ENCODE data around the gene KIRREL1.

The KIRREL1 gene

DNA sequence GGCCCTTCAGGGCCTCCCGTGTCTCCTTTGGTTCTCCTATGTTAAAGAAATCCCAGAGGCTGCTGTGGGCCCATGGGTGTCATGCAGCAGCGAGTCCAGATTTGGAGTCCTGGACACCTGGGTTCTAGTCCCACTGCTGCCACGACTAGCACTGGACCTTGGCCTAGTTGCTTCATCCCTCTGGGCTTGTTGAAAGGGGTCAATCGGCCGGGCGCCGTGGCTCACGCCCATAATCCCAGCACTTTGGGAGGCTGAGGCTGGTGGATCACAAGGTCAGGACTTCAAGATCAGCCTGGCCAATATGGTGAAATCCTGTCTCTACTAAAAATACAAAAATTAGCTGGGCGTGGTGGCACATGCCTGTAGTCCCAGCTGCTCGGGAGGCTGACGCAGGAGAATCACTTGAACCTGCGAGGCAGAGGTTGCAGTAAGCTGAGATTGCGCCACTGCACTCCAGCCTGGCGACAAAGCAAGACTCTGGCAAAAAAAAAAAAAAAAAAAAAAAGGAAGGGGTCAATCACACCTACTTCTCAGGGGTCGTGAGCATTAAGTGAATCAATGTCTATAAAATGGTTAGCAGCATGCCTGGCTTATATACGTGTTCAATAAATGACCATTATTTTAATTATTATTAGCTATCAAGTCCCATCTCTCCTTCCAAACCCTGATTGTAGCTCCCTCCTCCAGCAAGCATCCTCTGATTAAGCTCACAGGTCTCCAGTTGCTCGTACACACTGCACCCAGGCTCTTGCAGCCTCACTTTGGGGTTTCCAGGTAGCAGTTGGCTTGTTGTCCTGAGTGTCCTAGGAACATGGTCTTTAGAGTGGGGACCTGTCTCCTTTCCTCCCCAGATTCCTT is 43.8 kb downstream of the KIRREL1 start:
- no peak for DNase-seq

DNA sequence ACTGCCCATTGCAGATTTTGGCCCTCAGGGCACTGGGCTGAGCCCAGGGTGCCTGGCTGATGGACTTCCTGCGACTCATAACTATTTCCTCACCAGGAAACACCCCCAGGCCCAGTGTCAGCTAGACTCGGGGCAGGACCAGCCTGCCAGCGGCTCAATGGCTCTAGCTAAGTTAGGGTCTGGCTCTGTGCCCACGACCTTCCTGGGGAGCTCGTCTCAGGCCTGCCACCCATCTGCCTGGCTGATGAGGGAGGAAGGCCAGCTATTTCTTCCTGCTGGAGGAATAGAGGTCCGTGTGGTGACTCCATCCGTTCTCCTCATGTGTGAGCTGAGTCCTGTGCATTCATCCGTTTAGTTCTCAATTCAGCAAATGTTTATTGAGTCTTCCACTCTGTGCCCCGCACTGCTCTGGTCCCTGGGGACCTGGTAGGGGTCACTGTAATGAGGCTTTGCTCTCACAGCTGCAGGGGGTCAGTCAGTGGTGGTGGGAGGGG is 44.5 kb downstream of the KIRREL1 start:
- peak; percentile 19 for DNase-seq

DNA sequence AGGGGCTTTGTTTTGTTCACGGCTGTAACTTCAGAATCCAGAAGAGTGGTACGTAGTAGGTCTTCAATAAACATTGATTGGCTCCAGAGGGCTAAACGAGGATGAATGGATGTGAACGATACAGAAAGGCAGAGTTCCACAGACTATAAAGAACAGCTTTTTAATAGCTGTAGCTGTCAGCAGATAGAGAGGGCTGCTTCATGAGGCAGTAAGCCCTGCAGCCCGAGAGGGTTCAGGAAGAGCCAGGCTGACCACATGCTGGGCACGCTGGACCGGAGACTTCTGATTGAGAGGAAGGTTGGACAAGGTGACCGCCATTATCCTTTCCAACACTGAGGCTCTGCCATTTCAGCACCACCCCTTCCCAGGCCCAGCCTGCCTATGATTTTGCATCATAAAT is 45.3 kb downstream of the KIRREL1 start:
- no peak for DNase-seq

DNA sequence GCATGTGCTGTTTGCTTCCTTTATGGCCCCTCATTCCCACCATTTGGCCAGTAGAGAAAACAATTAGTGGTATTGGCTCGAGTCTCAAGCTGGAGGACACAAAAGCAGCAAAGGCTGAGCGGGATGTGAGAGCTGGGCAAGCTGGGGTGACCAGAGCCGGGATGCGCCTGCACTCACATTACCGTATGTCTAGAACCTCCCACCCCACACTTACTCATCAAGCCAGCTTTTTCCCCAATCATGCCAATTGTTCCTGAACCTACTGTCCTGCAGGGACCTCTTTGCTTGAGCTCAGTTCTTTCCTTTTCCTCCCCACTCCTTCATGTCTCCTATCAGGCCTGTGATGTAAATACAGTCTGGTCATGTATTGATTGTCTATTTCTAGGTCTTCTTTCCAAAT is 45.9 kb downstream of the KIRREL1 start:
- DNase-seq, result no peak

DNA sequence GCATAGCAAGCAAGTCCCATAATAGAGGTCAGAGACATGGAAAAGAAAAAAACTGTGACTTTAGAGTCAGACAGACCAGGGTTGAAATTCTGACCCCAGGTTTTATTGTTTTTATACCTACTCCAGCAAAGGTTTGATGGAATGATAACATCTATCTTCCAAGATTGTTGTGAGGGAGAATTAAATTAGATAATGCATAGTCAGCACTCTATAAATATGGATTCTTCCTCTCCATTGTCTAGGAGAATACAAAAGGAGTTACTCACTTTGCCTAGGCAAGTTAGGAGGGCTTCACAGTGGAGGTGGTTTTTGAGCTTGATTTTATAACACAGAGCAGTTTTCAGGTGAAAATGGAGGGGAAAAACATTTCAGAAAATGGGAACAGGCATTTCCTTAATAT is 46.9 kb downstream of the KIRREL1 start:
- no peak for DNase-seq

DNA sequence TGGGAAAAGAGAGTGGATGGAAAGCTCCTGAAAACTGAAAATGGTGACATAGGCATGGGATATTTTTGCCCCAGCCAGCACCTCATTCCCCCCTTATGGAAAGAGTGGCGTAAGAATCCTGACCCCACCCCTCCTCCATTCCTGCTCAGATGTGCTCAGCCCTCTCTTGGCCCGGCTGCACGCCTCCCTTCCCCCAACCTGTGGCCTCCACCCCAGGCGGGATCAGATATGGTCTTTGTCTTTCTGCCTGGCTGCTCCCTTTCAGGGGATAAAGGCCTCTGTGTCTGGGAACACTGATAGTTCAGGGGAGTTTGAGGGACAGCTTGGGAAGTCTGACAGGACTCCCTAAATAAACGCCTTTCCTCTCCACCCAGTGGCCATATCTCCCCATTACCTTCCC is 49.8 kb downstream of the KIRREL1 start:
- DNase-seq, result no peak

DNA sequence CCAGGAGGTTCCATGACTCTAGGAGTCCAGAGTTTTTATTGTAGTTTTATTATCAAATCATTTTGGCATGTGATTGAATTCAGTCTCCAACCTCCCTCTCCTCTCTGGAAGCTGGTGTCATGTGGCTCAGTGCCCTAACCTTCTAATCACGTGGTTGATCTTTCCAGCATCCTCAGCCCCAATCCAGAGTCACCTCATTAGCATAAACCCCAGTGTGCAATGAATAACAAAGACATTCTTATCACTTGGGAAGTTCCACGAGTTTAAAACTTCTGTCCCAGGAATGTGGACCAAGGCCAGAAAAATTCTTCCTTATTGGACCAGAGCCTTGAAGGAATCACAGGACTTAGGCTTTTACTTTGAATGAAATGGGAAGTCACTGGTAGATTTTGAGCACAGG is 52.2 kb downstream of the KIRREL1 start:
- no peak for DNase-seq

DNA sequence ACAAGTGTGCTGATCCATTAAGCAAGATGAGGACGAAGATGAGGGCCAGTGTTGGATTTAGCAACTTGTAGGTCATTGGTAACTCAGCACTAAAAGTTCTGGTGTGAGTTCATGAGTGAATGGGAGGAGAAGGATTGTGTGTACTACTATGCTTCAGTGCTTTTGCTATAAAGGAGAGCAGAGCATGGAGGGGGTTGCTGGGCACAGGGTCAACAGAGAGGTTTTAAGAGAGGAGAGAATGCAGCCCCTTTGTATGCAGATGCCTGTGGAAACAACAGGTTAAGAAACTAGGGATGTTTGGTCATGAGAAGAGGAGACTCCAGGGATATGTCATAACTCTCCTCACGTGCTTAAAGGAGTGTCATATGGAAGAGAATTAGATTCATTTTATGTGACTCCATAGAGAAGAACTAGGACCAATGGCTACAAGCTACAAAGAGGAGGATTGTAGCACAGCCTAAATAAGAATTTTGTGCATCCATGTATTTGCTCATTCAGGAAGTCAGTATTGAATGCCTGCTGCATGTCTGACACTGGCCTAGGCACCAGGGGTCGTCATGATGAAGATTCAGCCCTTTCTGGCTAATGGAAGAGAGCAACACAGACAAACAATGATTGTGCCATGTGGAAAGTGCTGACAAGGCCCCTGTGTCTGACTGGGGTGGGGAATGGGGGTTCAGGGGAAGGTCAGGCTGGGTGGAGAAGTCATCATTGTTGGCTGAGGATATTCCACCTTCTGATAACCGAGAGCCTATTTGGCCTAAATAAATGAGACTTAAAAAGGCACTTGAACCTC is 53.5 kb downstream of the KIRREL1 start:
- no peak for DNase-seq

DNA sequence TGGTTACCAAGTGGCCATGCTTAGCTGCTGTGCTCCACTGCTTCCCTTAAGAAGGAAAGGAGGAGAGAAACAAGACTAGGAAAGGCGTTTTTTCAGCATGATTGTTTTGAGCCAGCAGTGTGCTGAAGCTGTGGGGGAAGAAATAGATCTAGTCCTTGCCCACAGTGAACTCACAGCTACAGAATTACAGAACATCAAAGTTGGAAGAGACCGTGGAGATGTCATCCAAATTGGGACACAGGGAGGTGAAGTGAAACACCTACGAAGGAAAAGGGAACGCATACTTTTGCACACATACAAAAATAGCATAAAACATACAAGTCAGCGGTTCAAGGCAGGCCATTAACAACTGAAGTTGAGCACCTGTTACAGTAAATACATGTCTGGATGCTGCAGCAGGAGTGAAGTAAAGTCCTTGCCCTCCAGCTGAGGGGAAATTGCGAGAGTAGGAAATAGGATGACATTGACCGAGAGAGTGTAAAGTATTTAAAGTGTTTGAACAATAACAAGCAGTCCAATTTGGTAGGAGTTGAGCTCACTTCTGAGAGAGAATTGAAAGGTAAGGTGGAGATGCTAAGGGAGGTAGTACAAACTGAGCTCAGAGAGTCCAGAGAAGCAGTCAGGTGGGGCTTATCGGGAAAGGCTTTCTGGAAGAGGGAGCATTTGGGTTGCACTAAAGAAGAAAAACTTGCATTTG is 55.1 kb downstream of the KIRREL1 start:
- no peak for DNase-seq

DNA sequence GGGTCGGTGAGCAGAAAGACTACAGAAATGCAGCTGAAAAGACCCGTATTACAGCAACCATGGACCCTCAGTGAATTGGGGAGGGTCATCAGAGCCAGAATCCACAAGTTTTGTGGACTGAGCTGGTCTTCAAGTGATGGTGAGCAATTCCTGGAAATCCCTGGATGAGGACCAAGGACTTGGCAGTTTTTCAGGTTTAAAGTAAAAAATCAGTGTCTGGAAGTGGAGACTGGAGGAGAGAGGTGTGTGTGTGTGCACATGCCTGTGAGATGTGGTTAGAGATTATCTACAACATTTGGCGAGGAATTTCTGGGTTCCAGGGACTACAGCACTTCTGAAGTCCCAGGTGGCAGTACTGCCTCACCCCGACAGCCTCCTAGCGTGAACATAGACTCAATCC is 56.4 kb downstream of the KIRREL1 start:
- DNase-seq, result no peak

DNA sequence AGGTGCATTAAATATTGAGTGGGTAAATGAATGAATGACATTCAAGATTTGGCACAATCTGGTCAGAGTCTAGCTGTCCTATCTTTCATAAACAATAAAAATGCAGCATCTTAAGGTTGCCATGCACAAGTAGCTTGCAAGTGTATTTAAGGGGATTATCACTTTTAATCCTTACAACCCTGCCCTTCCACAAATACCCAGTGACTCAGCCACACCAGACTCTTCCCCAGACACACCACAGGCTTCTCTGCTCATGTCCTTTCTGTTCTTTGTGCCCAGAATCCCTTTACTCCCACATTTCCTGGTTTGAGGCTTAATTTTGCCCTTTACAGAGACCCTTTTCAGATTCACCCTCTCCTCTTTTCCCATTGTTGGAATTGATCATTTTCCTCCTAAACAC is 59.8 kb downstream of the KIRREL1 start:
- DNase-seq, result no peak

DNA sequence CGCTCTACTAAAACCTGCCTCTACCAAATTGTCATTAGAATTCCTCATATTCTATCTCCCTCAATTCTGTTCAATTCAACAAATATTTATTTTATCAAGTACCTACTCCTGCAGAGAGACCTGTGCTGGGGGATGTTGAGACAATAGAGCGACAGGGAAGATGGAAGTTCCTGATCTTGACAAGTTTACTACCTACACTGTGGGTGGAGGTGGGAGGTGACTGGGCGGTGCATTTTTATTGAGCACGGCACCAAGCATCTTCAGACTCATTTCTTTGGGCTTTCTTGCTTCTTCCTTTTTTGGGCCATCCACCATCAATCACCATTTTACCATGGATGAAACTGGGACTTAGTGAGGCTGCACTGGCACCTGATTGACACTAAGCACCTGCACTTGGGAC is 61.3 kb downstream of the KIRREL1 start:
- no peak for DNase-seq

DNA sequence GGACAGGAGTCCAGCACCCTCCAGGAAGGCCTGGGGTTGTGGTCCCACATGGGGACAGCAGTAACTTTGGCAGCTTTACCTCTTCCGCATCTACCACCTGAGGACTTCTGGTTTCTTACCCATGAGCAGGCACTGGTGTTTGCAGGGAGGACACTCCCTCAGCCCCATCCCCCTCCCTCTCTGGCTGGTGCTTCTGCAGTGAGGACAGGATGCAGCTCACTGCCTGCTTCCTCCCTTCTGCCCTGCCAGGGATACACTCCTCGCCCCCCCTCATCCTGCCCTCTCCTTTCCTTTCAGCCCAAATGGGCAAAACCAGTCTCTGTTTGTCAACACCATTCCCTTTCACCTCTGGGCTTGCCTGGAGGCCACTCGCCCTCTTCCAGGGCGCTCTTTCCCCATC is 62.4 kb downstream of the KIRREL1 start:
- no peak for DNase-seq

DNA sequence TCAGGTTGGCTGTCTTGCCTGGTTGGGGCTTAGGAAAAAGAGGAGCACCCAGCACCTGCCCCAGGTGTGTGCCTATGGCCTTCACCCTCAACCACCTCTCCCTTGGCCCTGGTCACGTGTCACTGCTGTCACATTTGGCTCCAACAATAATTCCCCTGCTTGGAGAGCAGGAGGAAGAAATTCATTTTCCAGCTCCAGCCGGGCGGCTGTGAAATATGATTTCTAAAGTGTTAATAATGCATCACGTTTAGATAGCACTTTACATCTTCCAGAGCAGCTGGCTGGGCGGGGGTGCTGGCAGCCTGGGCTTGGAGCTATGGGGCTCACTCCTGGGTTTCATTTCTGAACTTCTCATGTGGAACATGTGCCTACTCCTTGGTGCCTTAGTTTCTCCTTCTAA is 63.1 kb downstream of the KIRREL1 start:
- DNase-seq, result no peak

DNA sequence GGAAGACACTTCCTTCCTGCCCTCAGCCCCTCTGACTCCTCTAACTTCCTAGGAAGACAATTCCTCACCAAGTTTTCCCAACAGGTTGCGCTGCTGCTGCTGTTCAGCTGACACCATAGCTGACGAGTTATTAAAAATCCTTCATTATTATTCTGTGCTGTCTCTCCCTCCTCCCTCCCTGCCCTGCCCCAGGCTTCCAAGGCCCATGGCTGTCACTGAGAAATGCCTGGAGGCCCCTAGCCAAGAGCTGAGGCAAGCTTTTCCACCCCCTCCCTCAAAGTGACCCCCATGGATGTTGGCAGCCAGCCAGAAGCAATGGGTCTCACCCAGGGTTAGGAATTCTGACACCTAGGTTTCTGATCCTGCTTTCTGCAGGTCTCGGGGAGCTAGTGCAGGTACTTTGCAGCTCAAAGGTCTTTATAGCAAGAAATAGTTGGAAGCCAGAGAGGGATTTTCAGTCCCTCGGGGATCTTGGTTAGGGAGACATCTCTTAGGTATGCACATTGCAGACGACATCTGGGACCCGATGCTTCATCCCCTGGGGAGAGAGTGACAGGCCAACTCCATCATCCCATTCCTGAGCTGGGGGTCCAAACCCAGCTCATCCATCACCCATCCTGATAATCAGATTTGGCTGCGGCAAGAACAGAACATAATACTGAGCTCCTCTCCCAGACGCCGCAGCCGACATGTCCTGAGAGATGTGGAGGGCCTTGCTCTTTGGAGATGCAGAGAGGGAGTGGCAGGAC is 65.0 kb downstream of the KIRREL1 start:
- DNase-seq, result no peak

DNA sequence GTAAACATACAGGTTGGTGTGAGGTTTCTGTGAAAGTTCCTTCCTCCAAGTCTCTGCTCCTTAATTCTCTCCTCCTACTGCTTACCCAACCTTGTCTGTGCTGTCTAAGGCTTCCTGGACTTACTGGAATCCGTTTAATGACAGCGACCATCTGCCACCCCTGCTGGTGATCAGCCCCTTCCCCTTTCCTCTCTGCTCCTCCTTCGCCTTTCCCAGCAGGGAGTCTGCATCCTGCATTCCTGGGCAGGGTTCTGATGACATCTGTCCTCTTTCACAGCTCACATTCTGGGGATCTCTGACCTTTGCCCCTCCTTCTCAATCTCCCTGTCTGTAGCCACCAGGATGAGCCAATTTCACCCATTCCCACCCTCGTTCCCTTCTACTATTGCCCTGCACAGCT is 66.5 kb downstream of the KIRREL1 start:
- peak; percentile 33 for DNase-seq

DNA sequence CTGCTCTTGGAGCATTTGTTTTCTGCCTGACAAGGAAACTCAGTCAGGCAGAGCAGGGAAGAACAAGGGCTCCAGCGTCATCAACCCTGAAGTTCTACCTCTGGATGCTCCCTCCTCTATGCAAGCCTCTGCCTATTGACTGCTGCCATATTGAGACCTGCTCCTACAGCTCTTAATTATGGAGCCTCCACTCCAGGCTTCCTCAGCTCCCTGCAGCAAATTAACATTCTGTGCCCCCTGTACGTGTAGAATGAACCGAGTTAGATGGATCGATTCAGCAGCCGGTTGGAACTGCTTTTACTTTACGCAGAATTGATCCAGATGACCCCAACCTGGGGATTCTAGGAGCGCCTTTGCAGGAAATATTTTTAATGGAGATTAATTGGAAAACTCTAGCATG is 68.7 kb downstream of the KIRREL1 start:
- no peak for DNase-seq

DNA sequence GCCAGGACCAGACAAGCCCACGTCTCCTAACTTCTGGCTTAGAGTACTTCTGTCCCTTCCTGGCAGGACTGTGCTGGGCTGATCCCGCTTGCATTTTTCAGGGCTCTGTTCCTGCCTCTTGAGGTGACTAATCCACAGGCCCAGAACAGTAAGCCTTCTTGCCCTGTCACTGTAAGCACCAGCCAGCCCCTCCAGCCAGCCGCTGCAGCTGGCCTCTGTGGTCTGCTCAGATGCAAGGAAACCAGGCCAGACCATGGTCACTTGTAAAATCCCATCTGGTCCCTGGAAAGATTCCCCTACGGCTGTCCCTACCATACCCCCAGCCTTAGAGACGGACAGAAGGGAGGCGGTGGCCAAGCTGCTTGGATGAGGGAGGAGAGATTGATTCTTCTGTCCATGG is 74.2 kb downstream of the KIRREL1 start:
- no peak for DNase-seq

DNA sequence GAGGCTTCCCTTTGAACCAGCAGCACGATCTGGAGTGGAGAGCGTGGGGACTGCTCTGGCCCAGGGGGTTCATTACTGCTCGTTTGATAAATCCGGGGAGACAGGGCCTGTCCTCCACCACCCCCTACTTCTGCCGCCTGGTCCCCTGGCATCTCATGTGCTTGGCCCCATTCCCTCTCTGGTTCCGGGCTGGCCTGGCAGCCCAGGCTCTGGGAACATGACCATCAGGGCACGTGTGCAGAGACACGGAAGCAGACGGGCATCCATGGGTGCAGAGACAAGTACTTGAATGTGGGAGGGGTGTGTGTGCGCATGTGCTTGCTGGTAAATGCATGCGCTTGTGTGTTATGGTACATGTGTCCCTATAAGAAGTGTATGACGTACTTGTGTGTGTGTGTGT is 75.5 kb downstream of the KIRREL1 start:
- DNase-seq, result no peak

DNA sequence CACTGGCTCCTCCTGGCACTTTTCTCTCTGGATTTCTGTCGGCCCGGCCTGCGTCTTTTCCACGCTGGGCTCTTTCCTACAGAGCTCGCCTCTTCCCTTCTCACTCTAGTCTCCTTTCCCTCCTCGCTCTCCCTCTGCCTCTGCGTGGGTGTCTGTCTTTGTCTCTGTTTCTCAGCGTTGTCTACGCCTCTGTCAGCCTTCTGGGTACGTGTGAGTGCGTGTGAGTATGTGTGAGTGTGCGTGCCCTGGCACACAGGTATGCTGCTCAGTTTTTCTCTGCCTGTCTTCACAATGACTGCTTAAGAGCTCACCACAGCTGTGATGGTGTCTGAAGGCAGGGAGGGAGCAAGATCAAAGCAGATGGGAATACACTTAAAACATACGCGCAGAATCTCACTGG is 77.7 kb downstream of the KIRREL1 start:
- DNase-seq, result no peak

DNA sequence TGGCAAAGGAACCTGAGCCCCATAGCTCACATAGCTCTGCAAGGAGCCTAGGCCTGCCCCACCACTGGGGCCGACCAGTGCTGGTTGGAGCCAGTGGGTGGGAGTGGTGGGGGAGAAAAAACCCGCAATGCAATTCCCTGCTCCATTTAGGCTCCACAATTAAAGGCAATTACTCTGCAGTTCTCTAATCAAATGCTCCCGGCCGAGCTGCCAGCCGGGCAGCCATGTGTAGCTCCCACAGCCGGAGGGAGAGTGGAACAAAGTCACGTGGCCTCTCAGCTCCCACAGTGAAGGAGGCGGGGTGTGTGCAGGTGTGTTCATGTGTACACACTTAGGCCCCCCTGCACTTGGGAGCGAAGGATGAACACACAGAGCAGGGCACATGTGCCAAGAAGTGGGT is 81.6 kb downstream of the KIRREL1 start:
- no peak for DNase-seq

DNA sequence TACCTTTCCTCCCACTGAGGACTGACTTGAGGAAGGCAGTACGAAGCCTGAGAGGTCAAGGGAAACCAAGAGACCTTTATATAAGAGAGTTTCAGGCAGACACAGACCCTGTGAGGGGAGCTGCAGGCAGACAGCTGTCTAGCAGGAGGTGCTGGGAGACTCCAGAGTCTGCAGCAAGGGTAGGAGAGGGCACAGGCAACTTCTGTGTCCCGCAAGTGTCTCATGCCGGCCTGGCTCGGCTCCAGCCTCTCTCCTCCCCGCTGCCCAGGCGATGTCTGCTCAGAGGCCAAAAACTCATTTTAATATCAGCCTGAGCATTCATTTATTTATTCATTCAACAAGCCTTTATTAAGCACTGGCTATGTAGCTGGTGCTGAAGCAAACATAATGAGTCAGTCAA is 83.0 kb downstream of the KIRREL1 start:
- no peak for DNase-seq
